Daoy (cell line): ENCODE results near the gene IGSF9B. TPM values are rescaled to one million over a fixed set of nuclear protein-coding genes. Genes with fewer than 3 reads are reported as not detected.

Experiments
- DNase-seq: peaks from one replicate; pipeline ENCODE4 v3.0.0-alpha.2; 2015; ENCODE audit warnings: low read depth
- total RNA-seq: library from RNA; depleted of rRNA; stranded (reverse); fragments of >200 nt; shearing (Covaris generic); gene quantifications from 2 replicates; pipeline ENCODE4 v1.2.3, GENCODE V29; 2014

The IGSF9B gene
- total RNA-seq, 1 experiment from 2014 or later, result 1.3 TPM

GRCh38 chr11:133955945-133956421 lies 785 bp downstream of the IGSF9B start:
- DNase-seq, result no peak

GRCh38 chr11:133955081-133955891 lies 1.5 kb downstream of the IGSF9B start:
- DNase-seq, result peak; percentile 53

GRCh38 chr11:133953999-133954398 lies 2.8 kb downstream of the IGSF9B start:
- DNase-seq, result no peak

- no peak for DNase-seq
Observed at GRCh38 chr11:133953547-133953946, 3.2 kb downstream of the IGSF9B start.

GRCh38 chr11:133952199-133953190 lies 4.3 kb downstream of the IGSF9B start:
- no peak for DNase-seq

DNA sequence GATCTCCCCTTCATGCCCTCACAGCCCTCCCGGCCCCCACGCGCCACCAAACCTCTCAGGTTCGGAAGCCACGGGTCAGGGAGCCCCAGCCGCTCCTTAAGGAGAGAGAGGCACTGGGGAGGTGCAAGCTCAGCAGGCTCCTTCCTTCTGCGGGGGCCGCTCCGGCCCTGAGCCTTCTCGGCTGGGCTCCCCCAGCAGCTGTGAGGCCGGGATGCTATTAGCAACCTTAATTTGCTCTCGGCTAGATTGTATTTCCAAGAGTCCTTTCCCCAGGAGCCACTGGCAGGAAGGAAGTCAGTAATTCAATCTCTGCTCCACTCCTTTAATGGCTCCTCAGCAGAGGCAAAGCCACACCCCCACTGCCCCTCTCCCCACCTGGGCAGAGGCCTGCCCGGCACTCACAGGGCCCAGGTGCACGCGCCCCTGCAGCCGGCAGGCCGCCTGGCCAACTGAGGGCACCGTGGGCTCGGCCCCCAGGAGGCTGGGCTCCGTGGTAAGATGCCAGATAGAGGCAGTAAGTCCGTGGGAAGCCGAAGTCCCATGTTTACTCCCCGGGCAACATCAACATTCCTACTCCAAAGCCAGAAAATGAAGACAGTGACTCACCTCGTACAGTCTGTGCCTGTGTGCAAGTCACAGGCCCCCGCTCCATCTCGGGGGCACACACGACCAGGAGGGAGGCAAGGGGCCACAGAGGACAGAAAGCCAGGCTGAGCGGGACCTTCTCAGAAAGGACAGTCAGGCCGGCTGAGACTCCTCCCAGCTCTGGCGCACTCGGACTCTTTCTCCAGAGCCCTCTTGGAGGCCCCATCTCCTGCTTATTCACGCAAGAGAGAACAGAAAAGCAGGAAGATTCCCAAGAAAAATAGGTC lies 5.2 kb downstream of the IGSF9B start:
- peak; percentile 71 for DNase-seq

DNA sequence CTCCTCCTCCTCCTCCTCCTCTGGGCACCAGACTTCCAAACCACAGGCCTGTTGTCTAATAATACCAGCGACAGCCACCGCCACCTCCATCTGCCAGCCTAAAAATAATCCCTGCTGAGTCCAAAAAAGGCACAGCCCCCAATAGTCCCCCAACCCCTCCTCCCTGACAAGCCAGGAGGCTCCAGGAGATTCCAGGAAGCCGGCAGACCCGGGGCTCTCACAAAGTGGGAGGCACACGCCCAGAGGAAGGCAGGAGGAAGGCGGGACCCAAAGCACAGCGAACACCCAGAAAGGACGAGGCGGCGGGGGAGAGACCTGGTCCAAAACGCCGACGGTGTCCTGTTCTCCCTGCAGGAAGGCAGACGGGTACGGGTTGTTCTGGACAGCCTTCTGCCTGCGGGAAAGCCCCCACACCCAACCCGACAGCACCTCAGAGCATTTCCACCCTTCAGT lies 5.9 kb downstream of the IGSF9B start:
- peak; percentile 43 for DNase-seq

- no peak for DNase-seq
Observed at GRCh38 chr11:133950421-133950820, 6.3 kb downstream of the IGSF9B start.

GRCh38 chr11:133949129-133949528 lies 7.6 kb downstream of the IGSF9B start:
- DNase-seq, result no peak

DNA sequence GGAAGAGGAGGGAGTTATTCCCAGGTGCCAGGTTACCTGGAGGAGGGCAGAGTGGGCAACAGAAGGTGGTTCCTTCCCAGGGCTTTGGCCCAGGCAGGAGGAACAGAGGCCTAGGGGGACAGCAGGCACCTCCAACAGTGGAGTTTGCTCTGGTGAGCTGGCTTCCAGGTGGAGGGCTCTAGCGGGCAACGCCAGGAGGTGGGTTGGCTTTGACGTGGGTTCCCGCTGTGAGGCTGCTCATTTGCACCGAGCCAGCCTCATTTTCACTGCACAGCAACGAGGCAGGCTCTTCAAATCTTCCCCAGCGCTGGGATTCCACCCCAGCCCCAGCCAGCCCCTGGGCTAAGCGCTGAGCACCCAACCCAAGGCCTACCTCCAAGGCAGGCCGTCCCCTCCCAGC lies 8.1 kb downstream of the IGSF9B start:
- DNase-seq, result no peak

- DNase-seq, result peak; percentile 81
Observed at GRCh38 chr11:133947321-133947756, 9.4 kb downstream of the IGSF9B start.

GRCh38 chr11:133946541-133947318 lies 10.0 kb downstream of the IGSF9B start:
- peak; percentile 65 for DNase-seq

- DNase-seq, result no peak
Observed at GRCh38 chr11:133946051-133946450, 10.7 kb downstream of the IGSF9B start.

DNA sequence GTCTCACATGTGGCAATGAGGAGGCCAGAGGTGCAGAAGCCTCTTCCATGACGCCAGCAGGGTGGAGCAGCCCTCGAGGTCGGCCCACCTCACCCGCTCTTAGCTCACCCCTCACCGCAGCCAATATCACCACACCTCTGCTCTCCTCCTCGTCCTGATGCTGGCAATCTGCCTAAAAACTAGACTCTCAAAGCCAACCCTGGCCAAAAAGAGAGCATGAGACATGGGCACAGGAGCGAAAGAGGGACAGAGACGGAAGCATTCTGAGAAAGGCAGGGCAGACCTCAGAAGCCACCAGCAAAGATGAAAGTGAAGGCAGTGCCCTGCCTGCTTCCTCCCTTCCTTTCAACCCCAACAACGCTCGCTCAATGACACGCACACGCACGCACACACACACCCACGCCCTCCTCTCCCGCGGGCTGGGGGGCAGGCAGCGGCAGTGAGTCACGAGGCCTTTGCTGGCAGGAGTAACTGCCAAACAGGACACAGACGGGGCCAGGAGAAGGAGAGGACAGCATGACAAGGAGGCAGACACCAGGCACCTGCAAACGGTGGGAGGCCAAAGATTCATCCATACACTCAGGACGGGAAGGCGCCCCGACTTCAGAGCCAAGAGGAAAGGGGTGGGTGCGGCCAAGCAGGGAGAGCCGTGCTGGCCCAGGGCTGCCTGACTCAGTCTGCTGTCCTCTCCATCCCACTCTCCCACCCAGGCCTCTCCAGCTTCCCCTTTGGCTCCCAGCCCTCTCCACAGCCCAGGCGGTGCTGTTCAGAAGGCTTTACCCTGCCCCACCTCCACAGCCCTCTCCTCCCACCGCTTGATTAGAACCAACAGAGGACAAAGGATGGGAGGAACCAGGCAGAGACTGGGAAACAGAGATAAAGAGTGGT lies 11.4 kb downstream of the IGSF9B start:
- peak; percentile 86 for DNase-seq

- DNase-seq, result no peak
Observed at GRCh38 chr11:133943950-133944698, 12.6 kb downstream of the IGSF9B start.

DNA sequence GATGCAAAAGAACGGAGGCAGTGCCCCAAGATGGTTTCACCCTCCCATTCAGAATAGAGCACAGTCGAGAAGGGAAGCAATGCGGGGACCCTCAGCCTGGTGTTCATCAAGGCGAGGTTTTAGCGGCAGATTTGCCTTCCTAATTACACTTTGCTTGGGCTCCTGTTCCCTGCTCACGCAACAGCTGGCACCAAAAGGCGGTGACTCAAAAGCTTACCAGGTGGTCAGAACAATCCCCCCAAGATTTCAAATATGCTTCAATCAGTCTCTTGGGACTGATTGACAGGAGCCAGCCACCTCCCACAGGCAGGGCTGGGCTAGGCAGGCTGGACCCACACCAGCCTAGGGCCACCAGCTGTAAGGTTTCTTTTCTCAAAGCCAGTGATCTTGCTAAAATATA lies 14.2 kb downstream of the IGSF9B start:
- DNase-seq, result no peak

- no peak for DNase-seq
Observed at GRCh38 chr11:133941546-133941945, 15.2 kb downstream of the IGSF9B start.

- DNase-seq, result no peak
Observed at GRCh38 chr11:133940034-133940433, 16.7 kb downstream of the IGSF9B start.

DNA sequence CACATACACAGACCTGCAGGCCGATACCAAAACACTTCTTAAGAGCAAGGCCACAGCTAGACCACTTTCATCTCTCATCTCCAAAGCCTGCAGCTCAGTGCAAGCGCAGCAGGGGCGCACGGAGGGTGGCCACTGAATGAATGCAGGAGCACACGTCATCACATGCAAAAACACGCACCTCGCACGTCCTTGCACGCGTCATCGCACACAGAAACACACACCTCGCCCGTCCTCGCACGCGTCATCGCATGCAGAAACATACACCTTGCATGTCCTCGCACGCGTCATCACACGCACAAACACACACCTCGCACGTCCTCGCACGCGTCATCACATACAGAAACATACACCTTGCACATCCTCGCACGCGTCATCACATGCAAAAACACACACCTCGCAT lies 17.2 kb downstream of the IGSF9B start:
- no peak for DNase-seq
